Endothelial cell of umbilical vein (primary cell): ENCODE data around the gene CDH2. TPM values are rescaled to one million over a fixed set of nuclear protein-coding genes. Genes with fewer than 3 reads are reported as not detected.

Experiments
- BruUV-seq: library from RNA; stranded (reverse); fragments of 400-500 nt; replicated peaks from 2 replicates; lab custom pipeline; 2021; lab: Mats Ljungman, UMichigan
- CTCF ChIA-PET: fragments of 300-600, 350-600 bp; sonication (Branson Sonifier 250); formaldehyde crosslinking; loops from one replicate; lab custom pipeline; 2021; ENCODE audit warnings: antibody characterized with exemption, inconsistent platforms; lab: Charles Lee
- POLR2A ChIA-PET: fragments of 300-600, 350-600 bp; sonication (Branson Sonifier 250); formaldehyde crosslinking; loops from one replicate; lab custom pipeline; 2021; ENCODE audit warnings: antibody characterized with exemption, inconsistent platforms; lab: Charles Lee
- DNase-seq: peaks from one replicate; pipeline ENCODE4 v3.0.0-alpha.2; 2011; ENCODE audit warnings: low read depth, low spot score
- FAIRE-seq: peaks from 2 replicates; lab custom pipeline; 2011; peaks lifted over from hg19 to GRCh38; lab: Jason Lieb, UNC
- H2AFZ ChIP-seq: 2 replicates; pipeline ENCODE4 v1.6.0; 2012; ENCODE audit warnings: low read depth, low read length, control low read depth, inconsistent platforms
- H3K27ac ChIP-seq: 2 replicates; pipeline ENCODE4 v1.5.1; 2011; ENCODE audit warnings: low read depth, mild to moderate bottlenecking, control low read depth, low read length, moderate library complexity; ENCODE audit not compliant: insufficient read depth
- H3K27me3 ChIP-seq, 2 experiments: 2 replicates each; pipeline versions ENCODE4 v1.6.0 to v1.6.1; 2011; ENCODE audit warnings: low read length in 2 of 2, mixed read lengths in 1 of 2; ENCODE audit not compliant: control insufficient read depth in 2 of 2, insufficient read depth in 2 of 2
- H3K36me3 ChIP-seq, 2 experiments: 2 replicates in 1 of 2; 3 replicates in 1 of 2; pipeline ENCODE4 v1.5.1; 2011; ENCODE audit warnings: low read length in 2 of 2, mild to moderate bottlenecking in 1 of 2, moderate library complexity in 1 of 2; ENCODE audit not compliant: control insufficient read depth in 2 of 2, insufficient read depth in 2 of 2; ENCODE audit errors: extremely low read depth in 1 of 2
- H3K4me1 ChIP-seq: 3 replicates; pipeline ENCODE4 v1.5.1; 2011; ENCODE audit warnings: mild to moderate bottlenecking, low read length; ENCODE audit not compliant: control insufficient read depth, insufficient read depth; ENCODE audit errors: extremely low read depth
- H3K4me2 ChIP-seq: 2 replicates; pipeline ENCODE4 v1.6.1; 2011; ENCODE audit warnings: low read length, control low read depth, mixed read lengths; ENCODE audit not compliant: insufficient read depth
- H3K4me3 ChIP-seq, 3 experiments: fragments of 200-600 bp in 1 of 3; sonication (generic), shearing (Covaris generic) in 1 of 3; replicated peaks in 1 of 3; 2 replicates each; pipeline ENCODE4 v1.5.1; 2011 to 2016; ENCODE audit warnings: control low read depth in 3 of 3, low read length in 3 of 3, mild to moderate bottlenecking in 2 of 3, inconsistent platforms in 1 of 3, low read depth in 1 of 3, moderate library complexity in 1 of 3; ENCODE audit not compliant: insufficient read depth in 1 of 3
- H3K79me2 ChIP-seq: 2 replicates; pipeline ENCODE4 v1.6.0; 2012; ENCODE audit warnings: low read length, inconsistent platforms; ENCODE audit not compliant: control insufficient read depth, insufficient read depth
- H3K9ac ChIP-seq: replicated peaks from 2 replicates; pipeline ENCODE3; 2011; ENCODE audit warnings: low read length, control low read depth; ENCODE audit not compliant: insufficient read depth; ENCODE audit errors: extremely low read depth
- H3K9me1 ChIP-seq: replicated peaks from 3 replicates; pipeline ENCODE4 v1.6.0; 2011; ENCODE audit warnings: mild to moderate bottlenecking, low read length; ENCODE audit not compliant: control insufficient read depth, insufficient read depth; ENCODE audit errors: extremely low read depth
- H3K9me3 ChIP-seq: replicated peaks from 2 replicates; pipeline ENCODE4 v1.5.1; 2012; ENCODE audit warnings: low read length, inconsistent platforms; ENCODE audit not compliant: control insufficient read depth, insufficient read depth
- H4K20me1 ChIP-seq: replicated peaks from 2 replicates; pipeline ENCODE3; 2011; ENCODE audit warnings: mild to moderate bottlenecking, low read length; ENCODE audit not compliant: control insufficient read depth, insufficient read depth; ENCODE audit errors: extremely low read depth
- EZH2 ChIP-seq: IDR thresholded peaks from 2 replicates; pipeline ENCODE4 v1.6.1; 2012; ENCODE audit warnings: borderline replicate concordance, low read depth, mild to moderate bottlenecking, moderate library complexity, low read length, inconsistent platforms; ENCODE audit not compliant: severe bottlenecking
- FOS ChIP-seq: IDR thresholded peaks from 2 replicates; pipeline ENCODE4 v1.6.1; 2011; ENCODE audit warnings: mild to moderate bottlenecking, low read length, moderate library complexity, borderline replicate concordance; ENCODE audit not compliant: insufficient read depth
- GATA2 ChIP-seq: IDR thresholded peaks from 2 replicates; pipeline ENCODE4 v1.7.0; 2011; ENCODE audit warnings: low read depth, mild to moderate bottlenecking, moderate library complexity, mixed read lengths, low read length; ENCODE audit not compliant: insufficient read length, insufficient read depth
- JUN ChIP-seq: IDR thresholded peaks from 2 replicates; pipeline ENCODE4 v1.6.1; 2011; ENCODE audit warnings: borderline replicate concordance, low read depth; ENCODE audit not compliant: insufficient read length, insufficient read depth
- MYC ChIP-seq: IDR thresholded peaks from one replicate; pipeline ENCODE4 v1.6.1; 2011; ENCODE audit warnings: mild to moderate bottlenecking, low read depth, low read length
- POLR2A ChIP-seq: IDR thresholded peaks from 2 replicates; pipeline ENCODE4 v1.6.1; 2012; ENCODE audit warnings: low read depth, mild to moderate bottlenecking, control low read depth, low read length
- POLR2AphosphoS5 ChIP-seq: IDR thresholded peaks from 2 replicates; pipeline ENCODE4 v1.6.1; 2012; ENCODE audit warnings: low read depth, mild to moderate bottlenecking, control low read depth, low read length, moderate library complexity; ENCODE audit not compliant: insufficient read depth
- dilution Hi-C: fragments of 300-500 bp; cut with MboI; formaldehyde crosslinking; loops from one replicate; pipeline ENCODE4 v1.15.0; 2019; ENCODE audit warnings: low sequenced_read_pairs; ENCODE audit not compliant: extremely low pct_ligation_motif_present
- intact Hi-C: fragments of 100-400 bp; cut with micrococcal nuclease; formaldehyde crosslinking; loops from one replicate; pipeline ENCODE4 v1.10.0; 2022
- polyA plus RNA-seq, 4 experiments: library from polyadenylated mRNA; depleted of rRNA in 3 of 4; stranded (reverse) in 3 of 4; unstranded in 1 of 4; fragments of >200 nt; gene quantifications; 2 replicates each; pipeline versions ENCODE4 v1.2.1 to v1.2.3, GENCODE V29; 2011 to 2012; ENCODE audit warnings: missing spikeins in 1 of 4
- total RNA-seq: library from RNA; stranded (reverse); gene quantifications from 2 replicates; pipeline ENCODE4 v1.2.3, GENCODE V29; 2021
- TF ChIP-seq, protein P1 (sequence below): IDR thresholded peaks from 2 replicates; pipeline ENCODE4 v1.6.1; 2011; ENCODE audit not compliant: insufficient read depth, insufficient read length
- TF ChIP-seq, protein P2 (sequence below), 2 donors: IDR thresholded peaks; 1 replicate in 1 of 2; 2 replicates in 1 of 2; pipeline ENCODE4 v1.5.1; 2011; ENCODE audit warnings: low read length in 2 of 2, mild to moderate bottlenecking in 2 of 2, moderate library complexity in 2 of 2, control low read depth in 1 of 2, inconsistent platforms in 1 of 2, low read depth in 1 of 2; ENCODE audit not compliant: insufficient read depth in 1 of 2; ENCODE audit errors: extremely low read depth in 1 of 2

The CDH2 gene
- total and polyA plus RNA-seq, 2 donors (not counting 3 experiments of a cell fraction or from before 2014, with no cell fraction given), result 37.6 to 59.5 TPM

DNA sequence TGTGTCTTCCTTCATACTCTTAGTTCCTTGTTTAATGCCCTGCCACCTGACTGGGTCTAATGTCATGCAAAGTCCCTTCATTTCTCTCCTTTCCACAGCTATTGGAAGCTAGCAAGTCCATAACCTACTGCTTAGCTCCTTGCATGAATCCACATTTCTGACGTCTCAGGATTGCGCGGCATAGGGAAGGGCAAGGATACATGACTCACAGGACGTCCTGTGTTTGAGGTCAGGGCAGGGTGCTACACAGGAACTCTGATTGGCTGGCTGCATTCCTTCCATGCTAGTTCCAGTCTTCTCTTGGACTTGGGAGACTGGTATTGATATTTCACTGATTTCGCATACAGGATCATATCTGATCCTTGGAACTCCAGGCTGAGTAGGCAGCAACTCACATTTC, 137.9 kb downstream of the CDH2 start:
- Histone ChIP-seq H3K4me1 (peaks cover 15% of the 10 kb centered on the region), H2AFZ (no peak overlapping the region), H3K27ac (peak overlapping the region; percentile 7), H3K9ac (no peak overlapping the region), H3K4me3 (no peak overlapping the region), H3K9me1 (no peaks in the 10 kb centered on the region), H3K9me3 (no peaks in the 10 kb centered on the region), H3K27me3 (no peaks in the 10 kb centered on the region), H3K36me3 (no peaks in the 10 kb centered on the region), H3K4me2 (peak overlapping the region; percentile 34), H4K20me1 (no peaks in the 10 kb centered on the region), H3K79me2 (no peaks in the 10 kb centered on the region)
- DNase-seq (peak; percentile 64), FAIRE-seq (peak; percentile 65)
- intact Hi-C loops, result loop anchor here (2.0 kb wide), 1 partner anchor 76 kb away; no protein-coding TSS in a partner anchor
- no TSS peak for BruUV-seq
- ChIA-PET CTCF (interaction anchor here (0.7 kb wide), 1 partner anchor 25 kb away, joined by 3 read pairs; no protein-coding TSS in a partner anchor), POLR2A (no interaction called here)
- TF ChIP-seq FOS (peak; percentile 82), JUN (peak; percentile 52), POLR2AphosphoS5 (peak; percentile 27), GATA2 (no peak), POLR2A (no peak)
- dilution Hi-C loops, result no loop called here

DNA sequence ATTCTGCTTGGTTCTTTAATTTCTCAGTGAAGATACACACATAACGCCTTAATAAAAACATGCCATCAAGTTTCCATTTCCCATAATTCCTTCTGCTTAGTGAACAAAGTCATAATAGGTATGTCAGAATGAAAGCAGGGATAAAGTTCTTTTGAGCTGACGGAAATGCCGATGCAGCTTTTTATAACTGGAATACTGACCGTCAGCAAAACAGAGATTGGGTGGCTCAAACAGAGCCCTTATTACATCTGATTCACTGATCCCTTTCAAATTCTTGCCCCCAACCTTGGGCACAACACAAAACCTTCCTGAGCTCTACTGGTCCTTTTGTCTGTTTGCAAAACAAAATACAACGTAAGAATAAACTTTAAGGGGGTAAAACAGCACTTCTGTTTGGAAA, 140.4 kb downstream of the CDH2 start:
- Histone ChIP-seq H3K4me2 (no peak overlapping the region), H3K9ac (no peak overlapping the region), H3K36me3 (no peaks in the 10 kb centered on the region), H4K20me1 (no peaks in the 10 kb centered on the region), H3K9me1 (no peaks in the 10 kb centered on the region), H3K4me1 (peaks cover 19% of the 10 kb centered on the region), H3K27ac (no peak overlapping the region), H3K9me3 (no peaks in the 10 kb centered on the region), H3K4me3 (no peak overlapping the region), H3K79me2 (no peaks in the 10 kb centered on the region), H3K27me3 (no peaks in the 10 kb centered on the region), H2AFZ (no peak overlapping the region)
- no peak for FAIRE-seq
- dilution Hi-C loops (no loop called here), intact Hi-C loops (no loop called here)
- TF ChIP-seq POLR2AphosphoS5 (no peak), FOS (no peak), EZH2 (no peak), JUN (no peak), MYC (no peak), GATA2 (no peak), POLR2A (no peak)
- TF ChIP-seq, protein P1, sequence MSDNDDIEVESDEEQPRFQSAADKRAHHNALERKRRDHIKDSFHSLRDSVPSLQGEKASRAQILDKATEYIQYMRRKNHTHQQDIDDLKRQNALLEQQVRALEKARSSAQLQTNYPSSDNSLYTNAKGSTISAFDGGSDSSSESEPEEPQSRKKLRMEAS, result no peak
- TF ChIP-seq, protein P2, sequence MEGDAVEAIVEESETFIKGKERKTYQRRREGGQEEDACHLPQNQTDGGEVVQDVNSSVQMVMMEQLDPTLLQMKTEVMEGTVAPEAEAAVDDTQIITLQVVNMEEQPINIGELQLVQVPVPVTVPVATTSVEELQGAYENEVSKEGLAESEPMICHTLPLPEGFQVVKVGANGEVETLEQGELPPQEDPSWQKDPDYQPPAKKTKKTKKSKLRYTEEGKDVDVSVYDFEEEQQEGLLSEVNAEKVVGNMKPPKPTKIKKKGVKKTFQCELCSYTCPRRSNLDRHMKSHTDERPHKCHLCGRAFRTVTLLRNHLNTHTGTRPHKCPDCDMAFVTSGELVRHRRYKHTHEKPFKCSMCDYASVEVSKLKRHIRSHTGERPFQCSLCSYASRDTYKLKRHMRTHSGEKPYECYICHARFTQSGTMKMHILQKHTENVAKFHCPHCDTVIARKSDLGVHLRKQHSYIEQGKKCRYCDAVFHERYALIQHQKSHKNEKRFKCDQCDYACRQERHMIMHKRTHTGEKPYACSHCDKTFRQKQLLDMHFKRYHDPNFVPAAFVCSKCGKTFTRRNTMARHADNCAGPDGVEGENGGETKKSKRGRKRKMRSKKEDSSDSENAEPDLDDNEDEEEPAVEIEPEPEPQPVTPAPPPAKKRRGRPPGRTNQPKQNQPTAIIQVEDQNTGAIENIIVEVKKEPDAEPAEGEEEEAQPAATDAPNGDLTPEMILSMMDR (IDR thresholded peaks at IDR 0.05; ENCODE audit: extremely low read depth in 1 of 2, insufficient read depth in 1 of 2, low read depth in 1 of 2, low read length in 2 of 2), result no peak
- POLR2A ChIA-PET, result no interaction called here
- CTCF ChIA-PET, result interaction anchor here (1.2 to 1.6 kb wide), 2 partner anchors 9 to 27 kb away, joined by 3 to 4 read pairs; no protein-coding TSS in a partner anchor
- DNase-seq, result no peak
- BruUV-seq, result no TSS peak
